Effector CD8-positive, alpha-beta T cell (primary cell): ENCODE data around the gene CATSPER1.
"Not testable (repeated sequence)": the region's sequence is repeated elsewhere in the genome, so short reads cannot be mapped to it uniquely, and the experiment has no call there.

Source experiments
- DNase-seq: peaks from one replicate; lab custom pipeline; 2025; lab: John Stamatoyannopoulos, UW

The CATSPER1 gene

GRCh38 chr11:66020618-66021357 lies 5.5 kb downstream of the CATSPER1 start:
- DNase-seq, result no peak

GRCh38 chr11:66020212-66020611 lies 6.1 kb downstream of the CATSPER1 start:
- no peak for DNase-seq

- DNase-seq, result no peak
Measured at GRCh38 chr11:66017321-66017720, 9.0 kb downstream of the CATSPER1 start.

- no peak for DNase-seq
Measured at GRCh38 chr11:66016793-66017177, 9.5 kb downstream of the CATSPER1 start.

GRCh38 chr11:66015936-66016792 lies 10.1 kb downstream of the CATSPER1 start:
- no peak for DNase-seq

- DNase-seq, result no peak
Measured at GRCh38 chr11:66015454-66015881, 10.8 kb downstream of the CATSPER1 start.

- DNase-seq, result no peak
Measured at GRCh38 chr11:66014804-66015453, 11.3 kb downstream of the CATSPER1 start.

GRCh38 chr11:66013762-66014100 lies 12.5 kb downstream of the CATSPER1 start:
- DNase-seq, result no peak

GRCh38 chr11:66012946-66013761 lies 13.1 kb downstream of the CATSPER1 start:
- DNase-seq, result no peak

GRCh38 chr11:66012371-66012945 lies 13.8 kb downstream of the CATSPER1 start:
- no peak for DNase-seq

GRCh38 chr11:66011785-66012303 lies 14.4 kb downstream of the CATSPER1 start, which contains the start of gene CST6:
TSS of gene CST6 (plus strand) at chr11:66012008. CDS start at chr11:66012045, 37 bp downstream.
- DNase-seq, result no peak

- no peak for DNase-seq
Measured at GRCh38 chr11:66011239-66011784, 15.0 kb downstream of the CATSPER1 start.

- DNase-seq, result not testable (repeated sequence)
Measured at GRCh38 chr11:66010036-66010435, 16.2 kb downstream of the CATSPER1 start.

GRCh38 chr11:66008468-66009101 lies 17.7 kb downstream of the CATSPER1 start:
- no peak for DNase-seq

GRCh38 chr11:66008095-66008467 lies 18.2 kb downstream of the CATSPER1 start:
- no peak for DNase-seq

- no peak for DNase-seq
Measured at GRCh38 chr11:66007201-66007634, 19.1 kb downstream of the CATSPER1 start.

- DNase-seq, result no peak
Measured at GRCh38 chr11:66006891-66007176, 19.4 kb downstream of the CATSPER1 start.

- DNase-seq, result no peak
Measured at GRCh38 chr11:66006134-66006890, 20.0 kb downstream of the CATSPER1 start.

- DNase-seq, result no peak
Measured at GRCh38 chr11:66004186-66004585, 22.1 kb downstream of the CATSPER1 start.

- no peak for DNase-seq
Measured at GRCh38 chr11:66003291-66003690, 23.0 kb downstream of the CATSPER1 start.
